ENCODE results near the gene TOMM7.

GRCh38 chr7:22771194-22771871 is 51.3 kb downstream of the TOMM7 start:
- TF ChIP-seq POLR2A (IDR thresholded peaks at IDR 0.05) = no peak
- no peak for TF ChIP-seq CTCF (IDR thresholded peaks at IDR 0.05)
